Ovary (tissue), 9 donors: ENCODE data around the gene ZNF529. TPM values are rescaled to one million over a fixed set of nuclear protein-coding genes. Genes with fewer than 3 reads are reported as not detected.

Experiments used
- DNase-seq, 5 donors: peaks; one replicate each; pipeline ENCODE4 v3.0.0-alpha.2; 2019 to 2020
- H3K27ac ChIP-seq, 2 donors: fragments of 200-600 bp; one replicate each; pipeline versions ENCODE4 v1.5.1 to v1.8.0; 2019 to 2022
- H3K27me3 ChIP-seq: fragments of 200-600 bp; one replicate; pipeline ENCODE4 v1.8.0; 2022
- H3K36me3 ChIP-seq: fragments of 200-600 bp; sonication (generic); one replicate; pipeline ENCODE4 v1.5.1; 2019
- H3K4me1 ChIP-seq: one replicate; pipeline ENCODE4 v1.8.1; 2013; ENCODE audit warnings: mild to moderate bottlenecking, moderate library complexity; ENCODE audit not compliant: insufficient read depth
- H3K4me3 ChIP-seq: fragments of 200-600 bp; sonication (generic); one replicate; pipeline ENCODE4 v1.5.1; 2017
- H3K9me3 ChIP-seq, 2 donors: fragments of 200-600 bp in 1 of 2; sonication (generic) in 1 of 2; one replicate each; pipeline versions ENCODE4 v1.5.1 to v1.8.1; 2013 to 2019; ENCODE audit warnings: mild to moderate bottlenecking in 1 of 2, moderate library complexity in 1 of 2
- EP300 ChIP-seq: sonication (generic); formaldehyde crosslinking; IDR thresholded peaks from one replicate; pipeline ENCODE4 v1.6.1; 2017; ENCODE audit warnings: antibody characterized with exemption
- POLR2A ChIP-seq: fragments of 450-650 bp; IDR thresholded peaks from one replicate; pipeline ENCODE4 v1.6.1; 2017; ENCODE audit warnings: antibody characterized with exemption, mild to moderate bottlenecking, moderate library complexity
- WGBS, 3 donors: extraction: QIAGEN DNeasy Blood & Tissue Kit in 1 of 3; methylation state at CpG; one replicate each; pipeline versions ENCODE4 v1.1.5 to v1.1.7; 2013 to 2017; 5-methylcytosine and 5-hydroxymethylcytosine counted together
- intact Hi-C, 4 donors: fragments of 100-400 bp; cut with DNase I; formaldehyde crosslinking; loops; one replicate each; pipeline versions ENCODE4 v1.11.0 to v1.15.1; 2022 to 2023
- polyA plus RNA-seq, 2 donors: library from polyadenylated mRNA; stranded (reverse); fragments of 200-250 nt in 1 of 2; fragments of 350-450 nt in 1 of 2; fragmentation: Illumina TruSeq in 1 of 2; extraction: RNeasy Lipid Tissue Mini Kit (QIAGEN cat#74804) in 1 of 2; gene quantifications; one replicate each; pipeline ENCODE4 v1.2.3, GENCODE V29; 2013 to 2014
- total RNA-seq, 7 donors: library from RNA; depleted of rRNA in 2 of 7; stranded (reverse); fragments of >200 nt in 2 of 7; fragmentation: NEBNext Ultra II Directional in 3 of 7; extraction: Animal tissue kit (Norgen Biotek cat#: 25700) in 3 of 7; gene quantifications; one replicate each; pipeline versions ENCODE4 v1.1.0 to v1.2.4, GENCODE V29; 2016 to 2023
- TF ChIP-seq, protein P1 (sequence below), 3 donors: fragments of 450-650 bp in 2 of 3; fragments of 200-600 bp in 1 of 3; IDR thresholded peaks; one replicate each; pipeline versions ENCODE4 v1.5.1 to v1.8.0; 2016 to 2022; ENCODE audit warnings: antibody characterized with exemption in 3 of 3, mild to moderate bottlenecking in 1 of 3
- donor health status: DM: no; HTN: no; CAD: no; lungs with moderate emphysema.
- donor health status: DM: no; HTN: no; CAD: no.
- donor health status: Bipolar disorder and iron deficiency.
- donor health status: DM: yes; HTN: yes; CAD: no.
- donor health status: DM: no; HTN: no; CAD: no.
- donor health status: DM: yes; HTN: yes; CAD: no.

ZNF529 gene
- total and polyA plus RNA-seq, 9 donors = 5.8 to 24.5 (median 17.7) TPM

DNA sequence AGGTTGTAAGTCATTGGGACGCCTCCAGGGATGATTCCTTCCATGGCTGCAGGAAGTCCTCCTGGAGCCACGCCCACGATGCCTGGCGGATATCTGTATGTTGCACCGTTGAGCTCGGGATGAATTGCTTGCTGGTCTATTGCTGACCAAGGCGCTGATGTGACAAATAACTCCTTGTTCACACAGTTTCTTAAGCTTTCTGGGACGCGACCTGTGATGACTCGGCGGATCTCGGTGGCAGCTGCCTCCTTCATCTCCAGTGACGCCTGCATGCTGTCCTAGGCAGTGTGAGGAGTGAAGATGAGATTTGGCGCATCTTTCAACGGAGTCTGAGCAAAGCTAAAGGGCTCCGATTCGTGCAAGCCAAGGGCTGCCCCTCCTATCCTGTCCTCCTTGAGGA lies 76.1 kb downstream of the ZNF529 start:
- H3K4me1 ChIP-seq = no peaks in the 10 kb centered on the region
- no peaks in the 10 kb centered on the region for H3K27me3 ChIP-seq
- H3K36me3 ChIP-seq = no peaks in the 10 kb centered on the region
- intact Hi-C loops = no loop called here
- no peak overlapping the region for H3K4me3 ChIP-seq
- H3K27ac ChIP-seq = no peak overlapping the region
- TF ChIP-seq POLR2A (no peak), EP300 (no peak)
- TF ChIP-seq, protein P1, sequence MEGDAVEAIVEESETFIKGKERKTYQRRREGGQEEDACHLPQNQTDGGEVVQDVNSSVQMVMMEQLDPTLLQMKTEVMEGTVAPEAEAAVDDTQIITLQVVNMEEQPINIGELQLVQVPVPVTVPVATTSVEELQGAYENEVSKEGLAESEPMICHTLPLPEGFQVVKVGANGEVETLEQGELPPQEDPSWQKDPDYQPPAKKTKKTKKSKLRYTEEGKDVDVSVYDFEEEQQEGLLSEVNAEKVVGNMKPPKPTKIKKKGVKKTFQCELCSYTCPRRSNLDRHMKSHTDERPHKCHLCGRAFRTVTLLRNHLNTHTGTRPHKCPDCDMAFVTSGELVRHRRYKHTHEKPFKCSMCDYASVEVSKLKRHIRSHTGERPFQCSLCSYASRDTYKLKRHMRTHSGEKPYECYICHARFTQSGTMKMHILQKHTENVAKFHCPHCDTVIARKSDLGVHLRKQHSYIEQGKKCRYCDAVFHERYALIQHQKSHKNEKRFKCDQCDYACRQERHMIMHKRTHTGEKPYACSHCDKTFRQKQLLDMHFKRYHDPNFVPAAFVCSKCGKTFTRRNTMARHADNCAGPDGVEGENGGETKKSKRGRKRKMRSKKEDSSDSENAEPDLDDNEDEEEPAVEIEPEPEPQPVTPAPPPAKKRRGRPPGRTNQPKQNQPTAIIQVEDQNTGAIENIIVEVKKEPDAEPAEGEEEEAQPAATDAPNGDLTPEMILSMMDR (IDR thresholded peaks at IDR 0.05) = no peak
- H3K9me3 ChIP-seq = no peaks in the 10 kb centered on the region
- no peak for DNase-seq
- WGBS, 3 donors = 88 to 94% (median 91%) methylated on average over 17 of the region's 17 CpGs

Other genes starting within 250 kb of the ZNF529 start
- 10 to 100 TPM in 1 of 7 donors, 1 to 10 TPM in 6; 4.7 to 10.5 (median 7.0) TPM for gene ZFP14, start 194.1 kb downstream of the ZNF529 start, total RNA-seq
- gene ZFP14, start 194.1 kb downstream of the ZNF529 start, polyA plus RNA-seq = 1 to 10 TPM; 3.1 to 5.9 TPM
- gene ZFP82, start 154.6 kb downstream of the ZNF529 start, total RNA-seq = 10 to 100 TPM in 3 of 7 donors, 1 to 10 TPM in 4; 4.7 to 16.2 (median 8.3) TPM
- 1 to 10 TPM; 5.8 to 8.6 TPM for gene ZFP82, start 154.6 kb downstream of the ZNF529 start, polyA plus RNA-seq
- 10 to 100 TPM in 6 of 7 donors, 1 to 10 TPM in 1; 8.6 to 22.0 (median 16.4) TPM for gene ZNF566, start 83.7 kb downstream of the ZNF529 start, total RNA-seq
- 1 to 10 TPM; 6.1 to 9.3 TPM for gene ZNF566, start 83.7 kb downstream of the ZNF529 start, polyA plus RNA-seq
- 10 to 100 TPM in 6 of 7 donors, 1 to 10 TPM in 1; 9.4 to 19.0 (median 12.2) TPM for gene ZNF260, start 45.0 kb downstream of the ZNF529 start, total RNA-seq
- gene ZNF260, start 45.0 kb downstream of the ZNF529 start, polyA plus RNA-seq = 1 to 10 TPM; 6.1 to 8.1 TPM
- 10 to 100 TPM in 1 of 7 donors, 1 to 10 TPM in 6; 1.9 to 10.2 (median 8.3) TPM for gene ZNF382, start 32.0 kb upstream of the ZNF529 start, total RNA-seq
- gene ZNF382, start 32.0 kb upstream of the ZNF529 start, polyA plus RNA-seq = 1 to 10 TPM; 1.8 to 3.0 TPM
- gene ZNF461, start 93.5 kb upstream of the ZNF529 start, total RNA-seq = 10 to 100 TPM in 2 of 7 donors, 1 to 10 TPM in 5; 6.4 to 12.9 (median 9.1) TPM
- gene ZNF461, start 93.5 kb upstream of the ZNF529 start, polyA plus RNA-seq = 1 to 10 TPM; 4.7 to 9.9 TPM
- 10 to 100 TPM in 2 of 7 donors, 1 to 10 TPM in 5; 7.4 to 12.6 (median 9.0) TPM for gene ZNF567, start 114.3 kb upstream of the ZNF529 start, total RNA-seq
- 1 to 10 TPM; 4.3 to 8.4 TPM for gene ZNF567, start 114.3 kb upstream of the ZNF529 start, polyA plus RNA-seq
- 10 to 100 TPM in 1 of 7 donors, 1 to 10 TPM in 6; 2.8 to 10.1 (median 7.4) TPM for gene ZNF850, start 199.5 kb upstream of the ZNF529 start, total RNA-seq
- 1 to 10 TPM; 1.1 to 1.3 TPM for gene ZNF850, start 199.5 kb upstream of the ZNF529 start, polyA plus RNA-seq